ENCODE measurements around the gene TUBB4B. TPM values are rescaled to one million over a fixed set of nuclear protein-coding genes. Genes with fewer than 3 reads are reported as not detected.

Gene TUBB4B
- total RNA-seq, 1 experiment from 2014 or later: 180 TPM

- no peak overlapping the region for H3K4me3 Mint-ChIP-seq (ENCODE audit: unreplicated experiment)
- peak; percentile 48 for TF ChIP-seq CTCF (IDR thresholded peaks at IDR 0.05; ENCODE audit: unreplicated experiment)
- no peaks in the 10 kb centered on the region for H3K4me1 Mint-ChIP-seq (ENCODE audit: insufficient read depth, unreplicated experiment)
- intact Hi-C loops (cut with micrococcal nuclease): loop anchor here (1.0 to 5.0 kb wide), 2 partner anchors 158 to 245 kb away; no protein-coding TSS in a partner anchor
- peaks cover 13% of the 10 kb centered on the region for H3K36me3 Mint-ChIP-seq (ENCODE audit: insufficient read depth, unreplicated experiment)
- H3K27ac Mint-ChIP-seq (ENCODE audit: low read depth, unreplicated experiment): no peak overlapping the region
- no peaks in the 10 kb centered on the region for H3K27me3 Mint-ChIP-seq (ENCODE audit: insufficient read depth, unreplicated experiment)
- peak; percentile 77 for DNase-seq (ENCODE audit: unreplicated experiment)
- POLR2A ChIA-PET: interaction anchor here (0.6 to 2.0 kb wide), 5 partner anchors 10 to 159 kb away, joined by 3 to 13 read pairs (median 3); partner anchors contain the start of genes EXD3, NOXA1 and TOR4A
- H3K9me3 Mint-ChIP-seq (ENCODE audit: unreplicated experiment): no peaks in the 10 kb centered on the region
- CTCF ChIA-PET: interaction anchor here (0.6 to 2.3 kb wide), 16 partner anchors 10 to 384 kb away, joined by 3 to 17 read pairs (median 4); partner anchors contain the start of gene TOR4A
- no TSS peak for BruUV-seq (replicated peaks)
Measured at GRCh38 chr9:137286975-137287383, 45.9 kb downstream of the TUBB4B start.

- intact Hi-C loops (cut with micrococcal nuclease): no loop called here
- TF ChIP-seq CTCF (IDR thresholded peaks at IDR 0.05; ENCODE audit: unreplicated experiment): no peak
- ChIA-PET CTCF (interaction anchor here (0.8 kb wide), 1 partner anchor 15 kb away, joined by 3 read pairs; the partner anchor contains the start of gene TOR4A), POLR2A (interaction anchor here (1.8 kb wide), 1 partner anchor 16 kb away, joined by 7 read pairs; the partner anchor contains the start of gene TOR4A)
- H3K27ac Mint-ChIP-seq (ENCODE audit: low read depth, unreplicated experiment): no peak overlapping the region
- H3K4me1 Mint-ChIP-seq (ENCODE audit: insufficient read depth, unreplicated experiment): no peaks in the 10 kb centered on the region
- no peak overlapping the region for H3K4me3 Mint-ChIP-seq (ENCODE audit: unreplicated experiment)
- no TSS peak for BruUV-seq (replicated peaks)
- H3K36me3 Mint-ChIP-seq (ENCODE audit: insufficient read depth, unreplicated experiment): no peaks in the 10 kb centered on the region
- peaks cover 11% of the 10 kb centered on the region for H3K27me3 Mint-ChIP-seq (ENCODE audit: insufficient read depth, unreplicated experiment)
- H3K9me3 Mint-ChIP-seq (ENCODE audit: unreplicated experiment): no peaks in the 10 kb centered on the region
- no peak for DNase-seq (ENCODE audit: unreplicated experiment)
Measured at GRCh38 chr9:137293094-137293481, 52.0 kb downstream of the TUBB4B start.

Other genes starting within 250 kb of the TUBB4B start
- 43.6 and 57.9 TPM in 2 replicates for gene PAXX, start 248.9 kb upstream of the TUBB4B start, total RNA-seq (2022)
- 1.2 and 4.2 TPM in 2 replicates for gene CLIC3, start 244.7 kb upstream of the TUBB4B start, total RNA-seq (2022)
- 20.0 and 21.7 TPM in 2 replicates for gene ABCA2, start 213.1 kb upstream of the TUBB4B start, total RNA-seq (2022)
- gene FUT7, start 209.2 kb upstream of the TUBB4B start, total RNA-seq (2022): 0.12 TPM in 1 of 2 replicates, not detected in the other
- gene NPDC1, start 195.1 kb upstream of the TUBB4B start, total RNA-seq (2022): 161 and 171 TPM in 2 replicates
- gene ENTPD2, start 187.2 kb upstream of the TUBB4B start, total RNA-seq (2022): 13.4 and 31.5 TPM in 2 replicates
- gene SAPCD2, start 170.7 kb upstream of the TUBB4B start, total RNA-seq (2022): 5.7 and 15.7 TPM in 2 replicates
- 1.0 and 3.7 TPM in 2 replicates for gene UAP1L1, start 163.8 kb upstream of the TUBB4B start, total RNA-seq (2022)
- 46.5 and 49.1 TPM in 2 replicates for gene MAN1B1, start 154.3 kb upstream of the TUBB4B start, total RNA-seq (2022)
- gene DPP7, start 126.6 kb upstream of the TUBB4B start, total RNA-seq (2022): 139 and 157 TPM in 2 replicates
- gene GRIN1, start 102.1 kb upstream of the TUBB4B start, total RNA-seq (2022): 0.61 and 1.4 TPM in 2 replicates
- gene LRRC26, start 71.2 kb upstream of the TUBB4B start, total RNA-seq (2022): not detected in 2 replicates
- gene TMEM210, start 69.2 kb upstream of the TUBB4B start, total RNA-seq (2022): not detected in 2 replicates
- gene ANAPC2, start 52.7 kb upstream of the TUBB4B start, total RNA-seq (2022): 42.1 and 43.6 TPM in 2 replicates
- 81.4 and 82.6 TPM in 2 replicates for gene SSNA1, start 52.6 kb upstream of the TUBB4B start, total RNA-seq (2022)
- gene TPRN, start 40.5 kb upstream of the TUBB4B start, total RNA-seq (2022): 12.6 and 13.4 TPM in 2 replicates
- gene TMEM203, start 35.6 kb upstream of the TUBB4B start, total RNA-seq (2022): 31.4 and 35.6 TPM in 2 replicates
- 16.6 and 18.0 TPM in 2 replicates for gene NDOR1, start 35.6 kb upstream of the TUBB4B start, total RNA-seq (2022)
- 2.5 and 3.1 TPM in 2 replicates for gene RNF208, start 19.0 kb upstream of the TUBB4B start, total RNA-seq (2022)
- gene CYSRT1, start 16.1 kb upstream of the TUBB4B start, total RNA-seq (2022): 1.4 and 1.8 TPM in 2 replicates
- gene RNF224, start 13.8 kb upstream of the TUBB4B start, total RNA-seq (2022): 0.16 and 0.44 TPM in 2 replicates
- not detected in 2 replicates for gene SLC34A3, start 10.4 kb upstream of the TUBB4B start, total RNA-seq (2022)
- not detected in 2 replicates for gene STPG3, start 10.0 kb downstream of the TUBB4B start, total RNA-seq (2022)
- 38.0 and 40.5 TPM in 2 replicates for gene NELFB, start 14.0 kb downstream of the TUBB4B start, total RNA-seq (2022)
- 20.6 and 21.9 TPM in 2 replicates for gene TOR4A, start 36.4 kb downstream of the TUBB4B start, total RNA-seq (2022)
- gene NRARP, start 61.0 kb downstream of the TUBB4B start, total RNA-seq (2022): 1.4 and 2.2 TPM in 2 replicates
- 17.1 and 23.9 TPM in 2 replicates for gene EXD3, start 181.9 kb downstream of the TUBB4B start, total RNA-seq (2022)
- 8.2 and 8.9 TPM in 2 replicates for gene NOXA1, start 182.1 kb downstream of the TUBB4B start, total RNA-seq (2022)
- gene ENTPD8, start 200.1 kb downstream of the TUBB4B start, total RNA-seq (2022): not detected in 2 replicates
- gene NSMF, start 218.0 kb downstream of the TUBB4B start, total RNA-seq (2022): 37.8 and 43.1 TPM in 2 replicates

Measured in MCF 10A (cell line).